Heart left ventricle (tissue), 13 donors: ENCODE data around the gene ISOC2.

Experiments
- POLR2A ChIP-seq, 2 donors: fragments of 450-650 bp; IDR thresholded peaks; one replicate each; pipeline ENCODE4 v1.6.1; 2017; ENCODE audit warnings: antibody characterized with exemption in 2 of 2, mild to moderate bottlenecking in 2 of 2, moderate library complexity in 2 of 2
- TF ChIP-seq, protein P1 (sequence below), 12 donors: fragments of 200-600 bp; sonication (generic) in 4 of 12; IDR thresholded peaks; one replicate each; pipeline versions ENCODE4 v1.5.0 to v1.8.0; 2018 to 2022; ENCODE audit warnings: antibody characterized with exemption in 12 of 12, mild to moderate bottlenecking in 5 of 12
- donor health status: ischemic (EF 13 %, LVEDD 7.1; RV severe dilation, severe dysfunction).
- donor health status: DM: no; HTN: yes; CAD: no.
- donor health status: DM: no; HTN: no; CAD: no.
- donor health status: ischemic (EF 25% LVEDD 6.9; RV normal size, moderate dysfunction).
- donor health status: ischemic (EF 25% LVEDD 5.7; RV mildly dilated, moderate dysfunction).
- donor health status: ischemic (EF 35%, LVEDD 5.7; RV mildly dilated, moderate dysfunction).
- donor health status: nonischemic (EF 11% LVEDD 7.7; RV severe dilation, severe dysfunction).
- donor health status: DM: yes; HTN: yes; CAD: no.
- donor health status: PGD.
- donor health status: ischemic (EF 29% LVEDD 5.4; RV normal size, mild dysfunction).
- donor health status: nonischemic (EF 23%, LVEDD 6.1; RV moderate dilation, normal function).

DNA sequence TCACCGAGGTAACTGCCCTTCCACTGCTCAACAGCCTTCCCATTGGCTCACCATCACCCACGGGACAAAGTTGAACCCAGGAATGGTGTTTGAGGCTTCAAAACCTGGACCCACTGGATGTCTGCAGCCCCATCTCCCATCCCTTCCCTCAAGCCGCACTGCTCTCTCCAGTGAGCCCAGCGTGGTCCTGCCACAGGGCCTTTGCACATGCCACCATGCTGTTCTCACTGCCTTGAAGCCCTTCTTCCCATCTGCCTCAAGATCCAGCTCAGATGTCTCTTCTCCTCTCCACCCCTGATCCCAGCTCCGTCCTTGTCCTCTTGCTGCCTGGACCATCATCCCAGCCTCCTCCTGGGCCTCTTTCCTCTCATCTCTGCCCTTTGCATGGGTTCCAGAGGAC, 22.4 kb downstream of the ISOC2 start:
- TF ChIP-seq, protein P1, sequence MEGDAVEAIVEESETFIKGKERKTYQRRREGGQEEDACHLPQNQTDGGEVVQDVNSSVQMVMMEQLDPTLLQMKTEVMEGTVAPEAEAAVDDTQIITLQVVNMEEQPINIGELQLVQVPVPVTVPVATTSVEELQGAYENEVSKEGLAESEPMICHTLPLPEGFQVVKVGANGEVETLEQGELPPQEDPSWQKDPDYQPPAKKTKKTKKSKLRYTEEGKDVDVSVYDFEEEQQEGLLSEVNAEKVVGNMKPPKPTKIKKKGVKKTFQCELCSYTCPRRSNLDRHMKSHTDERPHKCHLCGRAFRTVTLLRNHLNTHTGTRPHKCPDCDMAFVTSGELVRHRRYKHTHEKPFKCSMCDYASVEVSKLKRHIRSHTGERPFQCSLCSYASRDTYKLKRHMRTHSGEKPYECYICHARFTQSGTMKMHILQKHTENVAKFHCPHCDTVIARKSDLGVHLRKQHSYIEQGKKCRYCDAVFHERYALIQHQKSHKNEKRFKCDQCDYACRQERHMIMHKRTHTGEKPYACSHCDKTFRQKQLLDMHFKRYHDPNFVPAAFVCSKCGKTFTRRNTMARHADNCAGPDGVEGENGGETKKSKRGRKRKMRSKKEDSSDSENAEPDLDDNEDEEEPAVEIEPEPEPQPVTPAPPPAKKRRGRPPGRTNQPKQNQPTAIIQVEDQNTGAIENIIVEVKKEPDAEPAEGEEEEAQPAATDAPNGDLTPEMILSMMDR (IDR thresholded peaks at IDR 0.05): no peak
- no peak for TF ChIP-seq POLR2A (IDR thresholded peaks at IDR 0.05)
